BLaER1 (cell line): ENCODE data around the gene PAEP.
"Not testable (repeated sequence)": the region's sequence is repeated elsewhere in the genome, so short reads cannot be mapped to it uniquely, and the experiment has no call there.

Experiments
- H3K27ac ChIP-seq: shearing (Covaris generic); formaldehyde crosslinking; 2 replicates; pipeline ENCODE4 v1.8.1; 2022
- H3K27me3 ChIP-seq: shearing (Covaris generic); formaldehyde crosslinking; 2 replicates; pipeline ENCODE4 v1.8.1; 2022
- H3K36me3 ChIP-seq: shearing (Covaris generic); formaldehyde crosslinking; 2 replicates; pipeline ENCODE4 v1.8.1; 2022
- H3K4me1 ChIP-seq: shearing (Covaris generic); formaldehyde crosslinking; 2 replicates; pipeline ENCODE4 v1.8.1; 2022
- H3K4me2 ChIP-seq: shearing (Covaris generic); formaldehyde crosslinking; 2 replicates; pipeline ENCODE4 v1.8.1; 2022
- H3K4me3 ChIP-seq: shearing (Covaris generic); formaldehyde crosslinking; 2 replicates; pipeline ENCODE4 v1.8.1; 2022
- H3K9ac ChIP-seq: shearing (Covaris generic); formaldehyde crosslinking; 2 replicates; pipeline ENCODE4 v1.8.1; 2022
- H3K9me3 ChIP-seq: shearing (Covaris generic); formaldehyde crosslinking; 2 replicates; pipeline ENCODE4 v1.8.1; 2022
- H4K20me1 ChIP-seq: shearing (Covaris generic); formaldehyde crosslinking; 2 replicates; pipeline ENCODE4 v1.8.1; 2022
- Cebpa-rat ChIP-seq: shearing (Covaris generic); IDR thresholded peaks from 2 replicates; pipeline ENCODE4 v1.8.1; 2022

PAEP gene

GRCh38 chr9:135561391-135562234 is at the start of gene PAEP:
PAEP (plus strand) TSS chr9:135561756.
- H3K27ac ChIP-seq, result no peak within 1 kb of the TSS
- no peaks in the 10 kb centered on the region for H4K20me1 ChIP-seq
- no peak within 1 kb of the TSS for H3K4me2 ChIP-seq
- H3K27me3 ChIP-seq, result no peaks in the 10 kb centered on the region
- TF ChIP-seq Cebpa-rat, result no peak
- H3K4me1 ChIP-seq, result peaks cover 15% of the 10 kb centered on the region
- H3K36me3 ChIP-seq, result no peaks in the 10 kb centered on the region
- no peak within 1 kb of the TSS for H3K9ac ChIP-seq
- no peak within 1 kb of the TSS for H3K4me3 ChIP-seq
- no peaks in the 10 kb centered on the region for H3K9me3 ChIP-seq

GRCh38 chr9:135512241-135512603 is 49.3 kb upstream of the PAEP start:
- Histone ChIP-seq H3K36me3 (no peaks in the 10 kb centered on the region), H3K27ac (no peak overlapping the region)

GRCh38 chr9:135512904-135513303 is 48.7 kb upstream of the PAEP start:
- no peak for TF ChIP-seq Cebpa-rat
- Histone ChIP-seq H3K4me1 (peaks cover 16% of the 10 kb centered on the region), H3K4me2 (no peak overlapping the region), H3K27ac (no peak overlapping the region), H3K27me3 (no peaks in the 10 kb centered on the region), H4K20me1 (no peaks in the 10 kb centered on the region), H3K4me3 (no peak overlapping the region), H3K36me3 (no peaks in the 10 kb centered on the region), H3K9ac (no peak overlapping the region), H3K9me3 (peaks cover 20% of the 10 kb centered on the region)

More at GRCh38 chr9:135512241-135512603, 49.3 kb upstream of the PAEP start:
- Histone ChIP-seq H4K20me1 (no peaks in the 10 kb centered on the region), H3K4me1 (peaks cover 16% of the 10 kb centered on the region), H3K4me2 (no peak overlapping the region), H3K9ac (no peak overlapping the region), H3K4me3 (no peak overlapping the region), H3K27me3 (no peaks in the 10 kb centered on the region), H3K9me3 (peaks cover 20% of the 10 kb centered on the region)
- TF ChIP-seq Cebpa-rat, result no peak

GRCh38 chr9:135513351-135513846 is 48.2 kb upstream of the PAEP start:
- Histone ChIP-seq H3K36me3 (no peaks in the 10 kb centered on the region), H3K4me2 (no peak overlapping the region), H4K20me1 (no peaks in the 10 kb centered on the region), H3K4me1 (peaks cover 16% of the 10 kb centered on the region), H3K9ac (no peak overlapping the region), H3K9me3 (peaks cover 16% of the 10 kb centered on the region), H3K27me3 (no peaks in the 10 kb centered on the region), H3K4me3 (no peak overlapping the region), H3K27ac (no peak overlapping the region)
- no peak for TF ChIP-seq Cebpa-rat

- H3K36me3 ChIP-seq, H3K27me3 ChIP-seq, H3K9ac ChIP-seq, H3K4me3 ChIP-seq, H4K20me1 ChIP-seq, H3K4me2 ChIP-seq, H3K27ac ChIP-seq: not testable (repeated sequence)
- Histone ChIP-seq H3K4me1 (peaks cover 16% of the 10 kb centered on the region), H3K9me3 (peaks cover 11% of the 10 kb centered on the region)
Observed at GRCh38 chr9:135513906-135514305, 47.6 kb upstream of the PAEP start.

GRCh38 chr9:135514342-135515082 is 47.0 kb upstream of the PAEP start:
- H3K27me3 ChIP-seq, result no peaks in the 10 kb centered on the region
- H3K4me2 ChIP-seq, result no peak overlapping the region
- H3K36me3 ChIP-seq, result no peaks in the 10 kb centered on the region
- peaks cover 16% of the 10 kb centered on the region for H3K4me1 ChIP-seq
- H3K27ac ChIP-seq, result no peak overlapping the region
- no peaks in the 10 kb centered on the region for H4K20me1 ChIP-seq
- no peak for TF ChIP-seq Cebpa-rat
- no peak overlapping the region for H3K4me3 ChIP-seq
- H3K9ac ChIP-seq, result no peak overlapping the region
- H3K9me3 ChIP-seq, result peaks cover 5% of the 10 kb centered on the region

GRCh38 chr9:135515083-135515951 is 46.2 kb upstream of the PAEP start:
- Histone ChIP-seq H3K9ac (no peak overlapping the region), H3K36me3 (no peaks in the 10 kb centered on the region), H3K27me3 (no peaks in the 10 kb centered on the region), H3K4me2 (0 out of 2 replicates have a peak overlapping the region, but pooled peaks have one; percentile 3), H4K20me1 (no peaks in the 10 kb centered on the region), H3K4me1 (peaks cover 16% of the 10 kb centered on the region), H3K9me3 (no peaks in the 10 kb centered on the region), H3K4me3 (no peak overlapping the region), H3K27ac (no peak overlapping the region)
- no peak for TF ChIP-seq Cebpa-rat

- no peaks in the 10 kb centered on the region for H3K9me3 ChIP-seq
- H3K4me2 ChIP-seq, result peak overlapping the region; percentile 3; the same call in 1 of the 2 replicates
- no peak overlapping the region for H3K27ac ChIP-seq
Observed at GRCh38 chr9:135516132-135516860, 45.3 kb upstream of the PAEP start.

GRCh38 chr9:135517407-135517822 is 44.1 kb upstream of the PAEP start:
- no peak for TF ChIP-seq Cebpa-rat
- no peak overlapping the region for H3K27ac ChIP-seq
- H3K4me3 ChIP-seq, result no peak overlapping the region
- H3K36me3 ChIP-seq, result no peaks in the 10 kb centered on the region
- no peaks in the 10 kb centered on the region for H3K27me3 ChIP-seq
- no peaks in the 10 kb centered on the region for H3K9me3 ChIP-seq
- H3K9ac ChIP-seq, result no peak overlapping the region
- H3K4me1 ChIP-seq, result peaks cover 15% of the 10 kb centered on the region
- no peak overlapping the region for H3K4me2 ChIP-seq
- H4K20me1 ChIP-seq, result no peaks in the 10 kb centered on the region

More at GRCh38 chr9:135516132-135516860, 45.3 kb upstream of the PAEP start:
- Histone ChIP-seq H3K4me3 (no peak overlapping the region), H3K27me3 (no peaks in the 10 kb centered on the region), H3K36me3 (no peaks in the 10 kb centered on the region), H3K9ac (no peak overlapping the region), H4K20me1 (no peaks in the 10 kb centered on the region), H3K4me1 (peaks cover 14% of the 10 kb centered on the region)
- no peak for TF ChIP-seq Cebpa-rat
